Measurements from ENCODE around the gene REPIN1. TPM values are rescaled to one million over a fixed set of nuclear protein-coding genes. Genes with fewer than 3 reads are reported as not detected.
A peak's percentile ranks its signal among the peaks of the same experiment; 100 is the strongest.

Gene REPIN1
- total and polyA plus RNA-seq, 9 of the 15 experiments (the other 6 are each of a cell fraction or from before 2014, with no cell fraction given) = 8.1 to 283 (median 94.3) TPM

GRCh38 chr7:150335108-150335773 is 33.4 kb upstream of the REPIN1 start:
- Histone ChIP-seq H4K20me1 (replicated peaks; ENCODE audit: control insufficient read depth, insufficient read depth, low read length) (peaks cover 5% of the 10 kb centered on the region; the same call in 1 of the 2 replicates), H2AFZ (ENCODE audit: low read depth, low read length) (no peak overlapping the region), H3K4me1 (replicated peaks in 1 of 2; ENCODE audit: control insufficient read depth in 2 of 2, insufficient read depth in 2 of 2, low read length in 2 of 2) (peaks cover 0 to 26% of the 10 kb centered on the region in 2 experiments; a peak in 3 of 5 replicates), H3K79me2 (ENCODE audit: control insufficient read depth, insufficient read depth, low read length) (no peaks in the 10 kb centered on the region), H3K27ac (ENCODE audit: extremely low read depth, low read depth, low read length) (no peak overlapping the region), H3K36me3 (ENCODE audit: control insufficient read depth, insufficient read depth, low read length) (peaks cover 58% of the 10 kb centered on the region; the same call in 2 of the 3 replicates), H3K4me2 (ENCODE audit: insufficient read depth, low read length) (no peak overlapping the region), H3K9me3 (replicated peaks; ENCODE audit: control insufficient read depth, insufficient read depth, low read depth, low read length) (no peaks in the 10 kb centered on the region), H3K9ac (ENCODE audit: insufficient read depth in 1 of 2, low read depth in 2 of 2, low read length in 2 of 2) (no peak overlapping the region), H3K4me3 (no peak overlapping the region), H3K9me1 (ENCODE audit: control insufficient read depth, insufficient read depth, low read length) (peaks cover 6% of the 10 kb centered on the region), H3K27me3 (ENCODE audit: control insufficient read depth in 2 of 2, insufficient read depth in 2 of 2, low read length in 2 of 2) (no peaks in the 10 kb centered on the region)
- no peak for FAIRE-seq
- POLR2A ChIA-PET = interaction anchor here (0.7 to 2.0 kb wide), 8 partner anchors 8 to 473 kb away, joined by 3 to 13 read pairs (median 4); partner anchors contain the start of gene ACTR3C
- DNase-seq (ENCODE audit: extremely low read depth in 1 of 4, low spot score in 3 of 4) = peak in 2 of 4 experiments; percentile 13 to 14
- BruUV-seq (replicated peaks) = no TSS peak
- in situ Hi-C loops (cut with MboI) (no loop called here), intact Hi-C loops (cut with micrococcal nuclease) (no loop called here)
- ATAC-seq = no peak
- CTCF ChIA-PET (ENCODE audit: low intra/inter-chr PET ratio) = no interaction called here
- 72% methylated on average over 7 of the region's 7 CpGs for WGBS (ENCODE audit: insufficient coverage, low coverage, missing lambda C conversion rate)
- TF ChIP-seq HDAC6 (IDR thresholded peaks at IDR 0.05; ENCODE audit: low read depth, low read length) = 0 out of 2 replicates have a peak, but pooled peaks have one; percentile 10
- peak; percentile 53 for TF ChIP-seq CEBPG (CRISPR knock-in tag; IDR thresholded peaks at IDR 0.05)
- TF ChIP-seq CEBPG (tag; conservative IDR thresholded peaks at IDR 0.05 in 1 of 2, IDR thresholded peaks at IDR 0.05 in 1 of 2) = peak; percentile 74 to 82
- TF ChIP-seq, protein P1, sequence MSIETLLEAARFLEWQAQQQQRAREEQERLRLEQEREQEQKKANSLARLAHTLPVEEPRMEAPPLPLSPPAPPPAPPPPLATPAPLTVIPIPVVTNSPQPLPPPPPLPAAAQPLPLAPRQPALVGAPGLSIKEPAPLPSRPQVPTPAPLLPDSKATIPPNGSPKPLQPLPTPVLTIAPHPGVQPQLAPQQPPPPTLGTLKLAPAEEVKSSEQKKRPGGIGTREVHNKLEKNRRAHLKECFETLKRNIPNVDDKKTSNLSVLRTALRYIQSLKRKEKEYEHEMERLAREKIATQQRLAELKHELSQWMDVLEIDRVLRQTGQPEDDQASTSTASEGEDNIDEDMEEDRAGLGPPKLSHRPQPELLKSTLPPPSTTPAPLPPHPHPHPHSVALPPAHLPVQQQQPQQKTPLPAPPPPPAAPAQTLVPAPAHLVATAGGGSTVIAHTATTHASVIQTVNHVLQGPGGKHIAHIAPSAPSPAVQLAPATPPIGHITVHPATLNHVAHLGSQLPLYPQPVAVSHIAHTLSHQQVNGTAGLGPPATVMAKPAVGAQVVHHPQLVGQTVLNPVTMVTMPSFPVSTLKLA (conservative IDR thresholded peaks at IDR 0.05) = no peak
- no peak for TF ChIP-seq CHD1 (IDR thresholded peaks at IDR 0.05; ENCODE audit: low read length)
- TF ChIP-seq JUN (IDR thresholded peaks at IDR 0.05; ENCODE audit: borderline replicate concordance, low read depth, low read length) = no peak
- TF ChIP-seq JUN (CRISPR knock-in tag; IDR thresholded peaks at IDR 0.05; ENCODE audit: borderline replicate concordance) = no peak
- TF ChIP-seq CEBPB (tag; IDR thresholded peaks at IDR 0.05) = peak; percentile 74
- peak; percentile 43 for TF ChIP-seq WHSC1 (IDR thresholded peaks at IDR 0.05; ENCODE audit: low read length)
- no peak for TF ChIP-seq THRAP3 (IDR thresholded peaks at IDR 0.05; ENCODE audit: borderline replicate concordance)
- TF ChIP-seq ATF3 (IDR thresholded peaks at IDR 0.05) = peak; percentile 72
- no peak for TF ChIP-seq ATF3 (CRISPR knock-in tag; conservative IDR thresholded peaks at IDR 0.05)

Measured in K562 (cell line).